ENCODE measurements around the gene PTPN13.

- TF ChIP-seq CTCF (IDR thresholded peaks at IDR 0.05) (no peak), POLR2A (IDR thresholded peaks at IDR 0.05) (no peak), POLR2AphosphoS5 (IDR thresholded peaks at IDR 0.05) (no peak)
Measured at GRCh38 chr4:86558797-86559196, 35.3 kb upstream of the PTPN13 start.

Measured in breast epithelium (tissue), 3 donors.